SH-SY5Y (cell line): Measurements from ENCODE around the gene PCDH9.

Source experiments
- GATA2 ChIP-seq: IDR thresholded peaks from 2 replicates; pipeline ENCODE4 v1.6.1; 2011; ENCODE audit warnings: mild to moderate bottlenecking, low read depth, low read length
- GATA3 ChIP-seq: IDR thresholded peaks from 2 replicates; pipeline ENCODE4 v1.6.1; 2011; ENCODE audit warnings: low read depth, mild to moderate bottlenecking, low read length, moderate library complexity

DNA sequence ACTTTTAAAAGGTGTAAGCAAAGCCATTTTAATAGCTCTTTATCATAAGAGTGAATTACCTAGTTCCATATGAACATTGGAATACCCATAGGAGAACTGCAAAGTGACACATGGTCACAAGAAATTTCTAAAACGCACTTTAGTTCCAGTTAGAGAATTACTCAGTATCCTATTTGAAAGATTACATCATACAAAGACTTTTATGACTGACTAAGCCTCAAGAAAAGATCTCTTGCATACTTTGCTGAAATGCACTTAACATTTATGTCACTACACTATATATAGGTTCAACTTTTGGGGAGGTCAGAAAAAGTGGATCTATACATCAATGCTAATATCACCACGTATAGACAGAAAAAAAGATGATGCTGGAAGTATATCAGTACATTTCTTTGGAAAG, 7.1 kb downstream of the PCDH9 start:
- TF ChIP-seq GATA2: no peak
- TF ChIP-seq GATA3: no peak
